OCI-LY7 (cell line): Measurements from ENCODE around the gene IMMT. TPM values are rescaled to one million over a fixed set of nuclear protein-coding genes. Genes with fewer than 3 reads are reported as not detected.

Experiments used
- BruUV-seq: library from RNA; stranded (reverse); fragments of 400-500 nt; replicated peaks from 2 replicates; lab custom pipeline; 2021; lab: Mats Ljungman, UMichigan
- CTCF ChIA-PET: fragments of 300-600 bp; sonication (Branson Sonifier 250); formaldehyde crosslinking; loops from one replicate; lab custom pipeline; 2022; ENCODE audit warnings: antibody characterized with exemption; ENCODE audit not compliant: unreplicated experiment; lab: Charles Lee
- POLR2A ChIA-PET: fragments of 300-600 bp; sonication (Branson Sonifier 250); formaldehyde crosslinking; loops from one replicate; lab custom pipeline; 2022; ENCODE audit warnings: antibody characterized with exemption; lab: Charles Lee
- DNase-seq: peaks from one replicate; pipeline ENCODE4 v3.0.0-alpha.2; 2015; ENCODE audit warnings: low spot score
- H2AFZ ChIP-seq: fragments of 200-600 bp; sonication (generic), shearing (Covaris generic); 2 replicates; pipeline ENCODE4 v1.6.1; 2014; ENCODE audit warnings: mild to moderate bottlenecking, antibody characterized with exemption, low read length, moderate library complexity
- H3K27ac ChIP-seq: fragments of 200-600 bp; sonication (generic); 2 replicates; pipeline ENCODE4 v1.5.1; 2014; ENCODE audit warnings: mixed run types, low read depth, mild to moderate bottlenecking, moderate library complexity, low read length, inconsistent platforms; ENCODE audit not compliant: poor library complexity, severe bottlenecking
- H3K36me3 ChIP-seq: fragments of 200-600 bp; sonication (generic); 2 replicates; pipeline ENCODE4 v1.6.1; 2014; ENCODE audit warnings: mild to moderate bottlenecking, antibody characterized with exemption, low read length, moderate library complexity, mixed read lengths; ENCODE audit not compliant: insufficient read depth
- H3K4me1 ChIP-seq: fragments of 200-600 bp; sonication (generic); 2 replicates; pipeline ENCODE4 v1.5.1; 2014; ENCODE audit warnings: mild to moderate bottlenecking, low read length; ENCODE audit not compliant: insufficient read depth, poor library complexity, severe bottlenecking
- H3K4me2 ChIP-seq: fragments of 200-600 bp; sonication (generic); 2 replicates; pipeline ENCODE4 v1.6.1; 2014; ENCODE audit warnings: mild to moderate bottlenecking, low read length
- H3K4me3 ChIP-seq: fragments of 200-600 bp; sonication (generic); 2 replicates; pipeline ENCODE4 v1.5.1; 2014; ENCODE audit warnings: mild to moderate bottlenecking, low read depth, low read length; ENCODE audit not compliant: poor library complexity, severe bottlenecking
- H3K79me2 ChIP-seq: fragments of 200-600 bp; sonication (generic); 2 replicates; pipeline ENCODE4 v1.6.1; 2016; ENCODE audit warnings: low read depth, mild to moderate bottlenecking, low read length, moderate library complexity, mixed read lengths; ENCODE audit not compliant: insufficient read depth
- H3K9me2 ChIP-seq: fragments of 200-600 bp; sonication (generic); 2 replicates; pipeline ENCODE4 v1.6.1; 2016; ENCODE audit warnings: mild to moderate bottlenecking, low read length, mixed read lengths; ENCODE audit not compliant: insufficient read depth
- H3K9me3 ChIP-seq: fragments of 200-600 bp; sonication (generic); 2 replicates; pipeline ENCODE4 v1.6.1; 2014; ENCODE audit warnings: mild to moderate bottlenecking, mixed run types, low read length, mixed read lengths
- H4K20me1 ChIP-seq: fragments of 200-600 bp; sonication (generic); 2 replicates; pipeline ENCODE4 v1.6.1; 2014; ENCODE audit warnings: mild to moderate bottlenecking, antibody characterized with exemption, low read length, moderate library complexity, mixed read lengths; ENCODE audit not compliant: insufficient read depth
- EZH2phosphoT487 ChIP-seq: fragments of 200-600 bp; sonication (generic); IDR thresholded peaks from 2 replicates; pipeline ENCODE4 v1.6.1; 2018; ENCODE audit warnings: low read depth, borderline replicate concordance, mild to moderate bottlenecking, mixed run types, antibody characterized with exemption, low read length, moderate library complexity, mixed read lengths
- intact Hi-C: fragments of 100-400 bp; cut with micrococcal nuclease; formaldehyde crosslinking; loops from one replicate; pipeline ENCODE4 v1.10.0; 2022; ENCODE audit not compliant: unreplicated experiment
- total RNA-seq, 2 experiments: library from RNA; depleted of rRNA in 1 of 2; stranded (reverse); fragments of >200 nt in 1 of 2; shearing (Covaris generic) in 1 of 2; gene quantifications; 2 replicates each; pipeline ENCODE4 v1.2.3, GENCODE V29; 2014 to 2022
- TF ChIP-seq, protein P1 (sequence below): fragments of 200-600 bp; sonication (generic); conservative IDR thresholded peaks from 2 replicates; pipeline ENCODE4 v1.5.1; 2014; ENCODE audit warnings: mild to moderate bottlenecking, antibody characterized with exemption, low read length, moderate library complexity, mixed read lengths

IMMT gene
- total RNA-seq, 2 experiments from 2014 or later, result 77.3 to 128 TPM

DNA sequence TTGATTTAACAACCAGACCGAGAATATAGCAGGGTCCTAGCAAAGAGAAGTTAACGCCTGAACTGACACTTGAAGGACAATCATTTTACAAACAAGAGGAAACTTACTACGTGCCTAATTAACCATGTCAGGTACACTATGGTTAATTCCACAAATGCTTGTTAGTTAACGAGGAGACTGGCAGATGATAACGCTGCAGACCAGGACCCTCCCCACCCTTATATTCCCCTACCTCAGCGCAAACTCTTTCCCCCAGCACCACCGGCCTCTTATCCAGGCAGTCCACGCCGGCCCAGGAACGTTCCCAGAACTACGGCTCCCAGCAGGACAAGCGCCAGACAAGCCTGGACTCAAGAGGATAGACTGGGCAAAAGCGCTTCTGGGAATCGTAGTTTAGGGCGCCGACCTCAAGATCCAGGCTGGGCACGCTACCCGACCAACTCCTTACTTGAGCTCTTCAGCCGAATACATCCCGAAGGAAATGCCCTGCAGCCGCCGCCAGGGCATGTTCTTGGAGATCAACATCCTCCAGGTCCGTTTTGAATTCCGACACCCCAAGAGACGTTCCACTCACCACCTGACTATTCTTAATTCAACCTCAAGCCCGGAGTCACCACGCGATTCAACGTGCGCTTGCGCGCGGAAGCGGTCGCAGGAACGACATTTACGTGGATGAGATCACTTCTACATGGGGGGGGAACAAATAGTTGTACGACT, 89.9 kb downstream of the IMMT start, which contains the start of gene POLR1A:
TSS of gene POLR1A (minus strand) at position 635 of the 717 bp plus-strand sequence. CDS start at position 525, 110 bp downstream.
- intact Hi-C loops, result loop anchor here (5.0 kb wide), 2 partner anchors 337 to 517 kb away; partner anchors contain the start of genes KDM3A and RNF103
- ChIA-PET POLR2A (interaction anchor here (0.7 to 1.8 kb wide), 10 partner anchors 9 to 686 kb away, joined by 3 to 11 read pairs (median 4); partner anchors contain the start of gene SH2D6), CTCF (no interaction called here)
- no peaks in the 10 kb centered on the region for H3K9me2 ChIP-seq
- peaks cover 67% of the 10 kb centered on the region for H3K36me3 ChIP-seq
- peak within 1 kb of the TSS; percentile 68 for H3K27ac ChIP-seq
- peak within 1 kb of the TSS; percentile 87 for H3K4me3 ChIP-seq
- H4K20me1 ChIP-seq, result peaks cover 35% of the 10 kb centered on the region
- peak within 1 kb of the TSS; percentile 83 for H2AFZ ChIP-seq
- H3K4me2 ChIP-seq, result peak within 1 kb of the TSS; percentile 72
- peaks cover 25% of the 10 kb centered on the region for H3K4me1 ChIP-seq
- no TSS peak for BruUV-seq
- peak; percentile 92 for DNase-seq
- peaks cover 99% of the 10 kb centered on the region for H3K79me2 ChIP-seq
- no peak for TF ChIP-seq EZH2phosphoT487
- TF ChIP-seq, protein P1, sequence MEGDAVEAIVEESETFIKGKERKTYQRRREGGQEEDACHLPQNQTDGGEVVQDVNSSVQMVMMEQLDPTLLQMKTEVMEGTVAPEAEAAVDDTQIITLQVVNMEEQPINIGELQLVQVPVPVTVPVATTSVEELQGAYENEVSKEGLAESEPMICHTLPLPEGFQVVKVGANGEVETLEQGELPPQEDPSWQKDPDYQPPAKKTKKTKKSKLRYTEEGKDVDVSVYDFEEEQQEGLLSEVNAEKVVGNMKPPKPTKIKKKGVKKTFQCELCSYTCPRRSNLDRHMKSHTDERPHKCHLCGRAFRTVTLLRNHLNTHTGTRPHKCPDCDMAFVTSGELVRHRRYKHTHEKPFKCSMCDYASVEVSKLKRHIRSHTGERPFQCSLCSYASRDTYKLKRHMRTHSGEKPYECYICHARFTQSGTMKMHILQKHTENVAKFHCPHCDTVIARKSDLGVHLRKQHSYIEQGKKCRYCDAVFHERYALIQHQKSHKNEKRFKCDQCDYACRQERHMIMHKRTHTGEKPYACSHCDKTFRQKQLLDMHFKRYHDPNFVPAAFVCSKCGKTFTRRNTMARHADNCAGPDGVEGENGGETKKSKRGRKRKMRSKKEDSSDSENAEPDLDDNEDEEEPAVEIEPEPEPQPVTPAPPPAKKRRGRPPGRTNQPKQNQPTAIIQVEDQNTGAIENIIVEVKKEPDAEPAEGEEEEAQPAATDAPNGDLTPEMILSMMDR, result no peak
- peaks cover 9% of the 10 kb centered on the region; the same call in 1 of the 2 replicates for H3K9me3 ChIP-seq

DNA sequence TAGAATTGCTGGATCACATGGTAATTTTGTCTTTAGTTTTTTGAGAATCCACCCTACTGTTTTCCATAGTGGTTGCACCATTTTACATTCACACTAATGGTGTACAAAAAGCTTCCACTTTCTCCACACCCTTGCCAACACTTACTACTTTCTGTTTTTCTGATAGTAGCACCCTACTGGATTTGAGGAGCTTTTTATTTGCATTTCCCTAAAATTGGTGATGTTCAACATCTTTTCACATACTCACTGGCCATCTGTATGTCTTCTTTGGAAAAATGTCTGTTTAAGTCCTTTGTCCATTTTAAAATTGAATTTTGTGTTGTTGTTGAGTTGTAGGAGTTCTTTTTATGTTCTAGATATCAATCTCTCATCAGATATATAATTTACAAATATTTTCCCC, 93.1 kb downstream of the IMMT start:
- Histone ChIP-seq H2AFZ (no peak overlapping the region), H4K20me1 (peaks cover 11% of the 10 kb centered on the region; the same call in 1 of the 2 replicates), H3K9me2 (no peaks in the 10 kb centered on the region), H3K27ac (no peak overlapping the region), H3K79me2 (peaks cover 90% of the 10 kb centered on the region), H3K4me1 (peaks cover 15% of the 10 kb centered on the region), H3K36me3 (peaks cover 70% of the 10 kb centered on the region), H3K4me2 (no peak overlapping the region), H3K4me3 (no peak overlapping the region), H3K9me3 (peaks cover 9% of the 10 kb centered on the region; the same call in 1 of the 2 replicates)
- ChIA-PET CTCF (no interaction called here), POLR2A (interaction anchor here (0.5 to 0.7 kb wide), 2 partner anchors 46 to 1987 kb away, joined by 3 read pairs; no protein-coding TSS in a partner anchor)
- intact Hi-C loops, result no loop called here
- no peak for DNase-seq
- no TSS peak for BruUV-seq
- no peak for TF ChIP-seq EZH2phosphoT487
- TF ChIP-seq, protein P1, result no peak
